Neural progenitor cell (in vitro differentiated cells): ENCODE results near the gene KDM6B. TPM values are rescaled to one million over a fixed set of nuclear protein-coding genes. Genes with fewer than 3 reads are reported as not detected.

Experiments
- DNase-seq: peaks from one replicate; pipeline ENCODE4 v3.0.0-alpha.2; 2016; ENCODE audit warnings: low spot score
- H2AFZ ChIP-seq: fragments of 200-600 bp; sonication (generic); replicated peaks from 2 replicates; pipeline ENCODE4 v1.6.1; 2016; ENCODE audit warnings: antibody characterized with exemption
- H3F3A ChIP-seq: fragments of 200-600 bp; sonication (generic); 2 replicates; pipeline ENCODE4 v1.6.1; 2016; ENCODE audit warnings: antibody characterized with exemption, low read depth
- H3K27ac ChIP-seq: fragments of 200-600 bp; sonication (generic); 2 replicates; pipeline ENCODE4 v1.5.1; 2016; ENCODE audit warnings: mild to moderate bottlenecking
- H3K27me3 ChIP-seq: fragments of 200-600 bp; sonication (generic); 2 replicates; pipeline ENCODE4 v1.6.1; 2016; ENCODE audit warnings: mild to moderate bottlenecking, moderate library complexity
- H3K36me3 ChIP-seq: fragments of 200-600 bp; sonication (generic); 2 replicates; pipeline ENCODE4 v1.5.1; 2016
- H3K4me1 ChIP-seq: fragments of 200-600 bp; sonication (generic); 2 replicates; pipeline ENCODE4 v1.6.1; 2016; ENCODE audit warnings: mixed run types
- H3K4me2 ChIP-seq: fragments of 200-600 bp; sonication (generic); 2 replicates; pipeline ENCODE4 v1.6.1; 2016
- H3K4me3 ChIP-seq: fragments of 200-600 bp; sonication (generic); 2 replicates; pipeline ENCODE4 v1.5.1; 2016
- H3K79me2 ChIP-seq: fragments of 200-600 bp; sonication (generic); 2 replicates; pipeline ENCODE4 v1.6.1; 2016; ENCODE audit warnings: low read depth
- H3K9ac ChIP-seq: fragments of 200-600 bp; sonication (generic); 2 replicates; pipeline ENCODE4 v1.6.1; 2016
- H3K9me3 ChIP-seq: fragments of 200-600 bp; sonication (generic); 2 replicates; pipeline ENCODE4 v1.5.1; 2016; ENCODE audit warnings: low read depth
- H4K20me1 ChIP-seq: fragments of 200-600 bp; sonication (generic); 2 replicates; pipeline ENCODE4 v1.6.1; 2016; ENCODE audit warnings: low read depth
- H3K27ac Mint-ChIP-seq: 3 replicates; pipeline ENCODE4 v1.8.0; 2021; ENCODE audit warnings: mixed read lengths
- H3K27me3 Mint-ChIP-seq: 2 replicates; pipeline ENCODE4 v1.8.0; 2022; ENCODE audit warnings: low read depth, mild to moderate bottlenecking, inconsistent platforms, moderate library complexity, mixed read lengths; ENCODE audit not compliant: insufficient read depth
- H3K36me3 Mint-ChIP-seq: 3 replicates; pipeline ENCODE4 v1.8.0; 2021; ENCODE audit warnings: mixed read lengths
- H3K4me1 Mint-ChIP-seq: 3 replicates; pipeline ENCODE4 v1.8.0; 2021; ENCODE audit warnings: mixed read lengths
- H3K4me3 Mint-ChIP-seq: 3 replicates; pipeline ENCODE4 v1.8.0; 2021; ENCODE audit warnings: mild to moderate bottlenecking, moderate library complexity, mixed read lengths
- H3K9me3 Mint-ChIP-seq: 3 replicates; pipeline ENCODE4 v1.8.0; 2020; ENCODE audit warnings: mixed read lengths
- EZH2 ChIP-seq: fragments of 200-600 bp; sonication (generic); IDR thresholded peaks from 2 replicates; pipeline ENCODE4 v1.6.1; 2017; ENCODE audit warnings: antibody characterized with exemption, mild to moderate bottlenecking, moderate library complexity
- EZH2phosphoT487 ChIP-seq: fragments of 200-600 bp; sonication (generic); IDR thresholded peaks from 2 replicates; pipeline ENCODE4 v1.6.1; 2017; ENCODE audit warnings: antibody characterized with exemption
- total RNA-seq: library from RNA; depleted of rRNA; stranded (reverse); fragments of >200 nt; gene quantifications from 2 replicates; pipeline ENCODE4 v1.2.3, GENCODE V29; 2015; ENCODE audit warnings: low replicate concordance
- TF ChIP-seq, protein P1 (sequence below): fragments of 200-600 bp; sonication (generic); IDR thresholded peaks from 2 replicates; pipeline ENCODE4 v1.5.1; 2017; ENCODE audit warnings: antibody characterized with exemption, mild to moderate bottlenecking

The KDM6B gene
- total RNA-seq, 1 donor from 2014 or later, result 12.3 TPM

DNA sequence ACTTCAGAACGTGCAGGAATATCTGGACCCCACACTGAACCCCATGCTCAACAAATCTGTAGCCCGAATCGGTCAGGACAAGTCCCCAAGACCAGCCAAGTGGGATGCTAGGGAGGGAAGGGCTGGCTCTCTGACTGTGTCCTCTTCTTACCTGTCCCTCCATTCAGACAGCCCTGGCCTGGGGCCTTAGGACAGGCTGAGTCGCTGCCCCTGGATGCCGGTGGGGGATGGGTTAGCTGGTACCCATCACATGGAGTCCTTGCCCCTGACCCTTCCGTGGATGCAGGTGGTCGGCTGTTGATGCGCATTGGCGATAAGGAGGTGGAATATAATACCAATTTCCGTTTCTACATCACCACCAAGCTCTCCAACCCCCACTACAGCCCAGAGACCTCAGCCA, 16.0 kb upstream of the KDM6B start:
- H3K4me1 ChIP-seq, result no peaks in the 10 kb centered on the region
- Mint-ChIP-seq H3K4me1 (no peaks in the 10 kb centered on the region), H3K4me3 (no peak overlapping the region), H3K36me3 (no peaks in the 10 kb centered on the region), H3K27me3 (peaks cover 13% of the 10 kb centered on the region), H3K9me3 (no peaks in the 10 kb centered on the region), H3K27ac (peak overlapping the region; percentile 42)
- H3K27ac ChIP-seq, result no peak overlapping the region
- H3K9ac ChIP-seq, result no peak overlapping the region
- no peaks in the 10 kb centered on the region for H3F3A ChIP-seq
- H3K9me3 ChIP-seq, result no peaks in the 10 kb centered on the region
- no peak for TF ChIP-seq EZH2phosphoT487
- no peak for TF ChIP-seq EZH2
- TF ChIP-seq, protein P1, sequence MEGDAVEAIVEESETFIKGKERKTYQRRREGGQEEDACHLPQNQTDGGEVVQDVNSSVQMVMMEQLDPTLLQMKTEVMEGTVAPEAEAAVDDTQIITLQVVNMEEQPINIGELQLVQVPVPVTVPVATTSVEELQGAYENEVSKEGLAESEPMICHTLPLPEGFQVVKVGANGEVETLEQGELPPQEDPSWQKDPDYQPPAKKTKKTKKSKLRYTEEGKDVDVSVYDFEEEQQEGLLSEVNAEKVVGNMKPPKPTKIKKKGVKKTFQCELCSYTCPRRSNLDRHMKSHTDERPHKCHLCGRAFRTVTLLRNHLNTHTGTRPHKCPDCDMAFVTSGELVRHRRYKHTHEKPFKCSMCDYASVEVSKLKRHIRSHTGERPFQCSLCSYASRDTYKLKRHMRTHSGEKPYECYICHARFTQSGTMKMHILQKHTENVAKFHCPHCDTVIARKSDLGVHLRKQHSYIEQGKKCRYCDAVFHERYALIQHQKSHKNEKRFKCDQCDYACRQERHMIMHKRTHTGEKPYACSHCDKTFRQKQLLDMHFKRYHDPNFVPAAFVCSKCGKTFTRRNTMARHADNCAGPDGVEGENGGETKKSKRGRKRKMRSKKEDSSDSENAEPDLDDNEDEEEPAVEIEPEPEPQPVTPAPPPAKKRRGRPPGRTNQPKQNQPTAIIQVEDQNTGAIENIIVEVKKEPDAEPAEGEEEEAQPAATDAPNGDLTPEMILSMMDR, result no peak
- H4K20me1 ChIP-seq, result no peaks in the 10 kb centered on the region
- no peak overlapping the region for H3K4me3 ChIP-seq
- H3K27me3 ChIP-seq, result peaks cover 3% of the 10 kb centered on the region
- DNase-seq, result no peak
- H3K4me2 ChIP-seq, result no peak overlapping the region
- no peaks in the 10 kb centered on the region for H3K36me3 ChIP-seq
- no peaks in the 10 kb centered on the region for H3K79me2 ChIP-seq
- H2AFZ ChIP-seq, result no peak overlapping the region

- no peaks in the 10 kb centered on the region for H3K36me3 Mint-ChIP-seq
- H3K4me3 Mint-ChIP-seq, result peak overlapping the region; percentile 46
- no peaks in the 10 kb centered on the region for H4K20me1 ChIP-seq
- no peaks in the 10 kb centered on the region for H3K79me2 ChIP-seq
- H3K36me3 ChIP-seq, result no peaks in the 10 kb centered on the region
- H3F3A ChIP-seq, result no peaks in the 10 kb centered on the region
- no peaks in the 10 kb centered on the region for H3K9me3 Mint-ChIP-seq
- H3K4me1 Mint-ChIP-seq, result no peaks in the 10 kb centered on the region
- no peaks in the 10 kb centered on the region for H3K4me1 ChIP-seq
- H3K9ac ChIP-seq, result no peak overlapping the region
- H2AFZ ChIP-seq, result no peak overlapping the region
- peaks cover 12% of the 10 kb centered on the region for H3K27me3 ChIP-seq
- peak overlapping the region; percentile 25 for H3K27ac Mint-ChIP-seq
- H3K9me3 ChIP-seq, result no peaks in the 10 kb centered on the region
- no peak overlapping the region for H3K4me3 ChIP-seq
- no peak overlapping the region for H3K27ac ChIP-seq
- H3K27me3 Mint-ChIP-seq, result peaks cover 13% of the 10 kb centered on the region
- H3K4me2 ChIP-seq, result no peak overlapping the region
- DNase-seq, result no peak
- TF ChIP-seq, protein P1, result no peak
- no peak for TF ChIP-seq EZH2phosphoT487
- TF ChIP-seq EZH2, result no peak
Observed at GRCh38 chr17:7818746-7819645, 15.0 kb upstream of the KDM6B start.

- no peaks in the 10 kb centered on the region for H3K4me1 ChIP-seq
- H3K27ac Mint-ChIP-seq, result no peak overlapping the region
- no peak overlapping the region for H3K4me2 ChIP-seq
- no peaks in the 10 kb centered on the region for H3K9me3 Mint-ChIP-seq
- H3K27me3 ChIP-seq, result peaks cover 25% of the 10 kb centered on the region
- no peak overlapping the region for H2AFZ ChIP-seq
- peaks cover 13% of the 10 kb centered on the region for H3K27me3 Mint-ChIP-seq
- no peaks in the 10 kb centered on the region for H3K36me3 Mint-ChIP-seq
- H3K4me3 Mint-ChIP-seq, result peak overlapping the region; percentile 8
- no peaks in the 10 kb centered on the region for H4K20me1 ChIP-seq
- no peak overlapping the region for H3K9ac ChIP-seq
- H3K79me2 ChIP-seq, result no peaks in the 10 kb centered on the region
- H3K9me3 ChIP-seq, result no peaks in the 10 kb centered on the region
- TF ChIP-seq EZH2phosphoT487, result no peak
- TF ChIP-seq EZH2, result no peak
- TF ChIP-seq, protein P1, result no peak
- no peak overlapping the region for H3K27ac ChIP-seq
- no peaks in the 10 kb centered on the region for H3F3A ChIP-seq
- H3K4me3 ChIP-seq, result no peak overlapping the region
- no peak for DNase-seq
- H3K4me1 Mint-ChIP-seq, result peaks cover 2% of the 10 kb centered on the region
- H3K36me3 ChIP-seq, result no peaks in the 10 kb centered on the region
Observed at GRCh38 chr17:7820231-7820630, 13.8 kb upstream of the KDM6B start.
